Activated CD8-positive, alpha-beta T cell treated with anti-CD3 and anti-CD28 coated beads for 36 hours (primary cell): Measurements from ENCODE around the gene POLE2. TPM values are rescaled to one million over a fixed set of nuclear protein-coding genes. Genes with fewer than 3 reads are reported as not detected.
"Not testable (repeated sequence)": the region's sequence is repeated elsewhere in the genome, so short reads cannot be mapped to it uniquely, and the experiment has no call there.

Experiments
- ATAC-seq: fragments of 200-7000 bp; cut with Tn5 transposase; one replicate; pipeline ENCODE4 v1.10.0; 2021; ENCODE audit warnings: mild to moderate bottlenecking, moderate library complexity
- CTCF ChIA-PET: fragments of 350-600 bp; sonication (Branson Sonifier 250); formaldehyde crosslinking; loops from one replicate; lab custom pipeline; 2021; ENCODE audit warnings: antibody characterized with exemption; lab: Charles Lee
- POLR2A ChIA-PET: fragments of 350-600 bp; sonication (Branson Sonifier 250); formaldehyde crosslinking; loops from one replicate; lab custom pipeline; 2021; ENCODE audit warnings: antibody characterized with exemption; lab: Charles Lee
- DNase-seq: peaks from one replicate; pipeline ENCODE4 v3.0.0-alpha.2; 2020
- H3K27ac Mint-ChIP-seq: one replicate; pipeline ENCODE4 v1.8.0; 2021; ENCODE audit warnings: mild to moderate bottlenecking, mixed read lengths
- H3K27me3 Mint-ChIP-seq: one replicate; pipeline ENCODE4 v1.8.0; 2021; ENCODE audit warnings: mixed read lengths
- H3K36me3 Mint-ChIP-seq: one replicate; pipeline ENCODE4 v1.8.0; 2021; ENCODE audit warnings: low read depth, mixed read lengths
- H3K4me1 Mint-ChIP-seq: one replicate; pipeline ENCODE4 v1.8.0; 2021; ENCODE audit warnings: low read depth, mixed read lengths
- H3K4me3 Mint-ChIP-seq: one replicate; pipeline ENCODE4 v1.8.0; 2021; ENCODE audit warnings: mild to moderate bottlenecking, moderate library complexity, mixed read lengths
- H3K9me3 Mint-ChIP-seq: one replicate; pipeline ENCODE4 v1.8.0; 2021; ENCODE audit warnings: mixed read lengths
- intact Hi-C: fragments of 100-400 bp; cut with micrococcal nuclease; formaldehyde crosslinking; loops from one replicate; pipeline ENCODE4 v1.10.0; 2022
- total RNA-seq, 2 experiments: library from RNA; stranded (reverse); gene quantifications; one replicate each; pipeline ENCODE4 v1.2.3, GENCODE V29; 2021
- TF ChIP-seq, protein P1 (sequence below): fragments of 200-600 bp; IDR thresholded peaks from one replicate; pipeline ENCODE4 v1.8.0; 2022; ENCODE audit warnings: antibody characterized with exemption, mild to moderate bottlenecking

The POLE2 gene
- total RNA-seq, 2 experiments from 2014 or later = 36.3 to 36.5 TPM

DNA sequence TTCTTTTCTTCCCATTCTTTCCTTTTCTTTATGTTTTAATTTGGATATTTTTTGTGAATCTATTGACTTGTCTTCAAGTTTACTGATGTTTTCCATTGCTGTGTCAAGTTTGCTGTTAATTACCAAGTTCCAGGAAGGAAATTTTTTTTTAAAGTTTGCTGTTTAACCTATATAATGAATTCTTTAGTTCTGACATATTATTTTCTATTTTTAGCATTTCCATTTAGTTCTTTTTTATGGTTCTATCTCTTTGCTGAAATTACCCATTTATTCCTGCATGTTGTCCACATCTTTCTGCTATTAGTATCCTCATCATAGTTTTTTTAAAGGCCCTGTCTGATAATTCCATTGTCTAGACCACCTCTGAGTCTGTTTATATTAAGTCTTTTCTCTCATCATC lies 32.7 kb upstream of the POLE2 start:
- Mint-ChIP-seq H3K9me3 (peaks cover 3% of the 10 kb centered on the region), H3K4me3 (no peak overlapping the region), H3K27me3 (no peaks in the 10 kb centered on the region), H3K4me1 (no peaks in the 10 kb centered on the region), H3K36me3 (peaks cover 23% of the 10 kb centered on the region), H3K27ac (no peak overlapping the region)
- TF ChIP-seq, protein P1, sequence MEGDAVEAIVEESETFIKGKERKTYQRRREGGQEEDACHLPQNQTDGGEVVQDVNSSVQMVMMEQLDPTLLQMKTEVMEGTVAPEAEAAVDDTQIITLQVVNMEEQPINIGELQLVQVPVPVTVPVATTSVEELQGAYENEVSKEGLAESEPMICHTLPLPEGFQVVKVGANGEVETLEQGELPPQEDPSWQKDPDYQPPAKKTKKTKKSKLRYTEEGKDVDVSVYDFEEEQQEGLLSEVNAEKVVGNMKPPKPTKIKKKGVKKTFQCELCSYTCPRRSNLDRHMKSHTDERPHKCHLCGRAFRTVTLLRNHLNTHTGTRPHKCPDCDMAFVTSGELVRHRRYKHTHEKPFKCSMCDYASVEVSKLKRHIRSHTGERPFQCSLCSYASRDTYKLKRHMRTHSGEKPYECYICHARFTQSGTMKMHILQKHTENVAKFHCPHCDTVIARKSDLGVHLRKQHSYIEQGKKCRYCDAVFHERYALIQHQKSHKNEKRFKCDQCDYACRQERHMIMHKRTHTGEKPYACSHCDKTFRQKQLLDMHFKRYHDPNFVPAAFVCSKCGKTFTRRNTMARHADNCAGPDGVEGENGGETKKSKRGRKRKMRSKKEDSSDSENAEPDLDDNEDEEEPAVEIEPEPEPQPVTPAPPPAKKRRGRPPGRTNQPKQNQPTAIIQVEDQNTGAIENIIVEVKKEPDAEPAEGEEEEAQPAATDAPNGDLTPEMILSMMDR = no peak
- DNase-seq (no peak), ATAC-seq (no peak)
- intact Hi-C loops = no loop called here
- CTCF ChIA-PET = interaction anchor here (0.6 kb wide), 1 partner anchor 12 kb away, joined by 3 read pairs; no protein-coding TSS in a partner anchor
- POLR2A ChIA-PET = no interaction called here

DNA sequence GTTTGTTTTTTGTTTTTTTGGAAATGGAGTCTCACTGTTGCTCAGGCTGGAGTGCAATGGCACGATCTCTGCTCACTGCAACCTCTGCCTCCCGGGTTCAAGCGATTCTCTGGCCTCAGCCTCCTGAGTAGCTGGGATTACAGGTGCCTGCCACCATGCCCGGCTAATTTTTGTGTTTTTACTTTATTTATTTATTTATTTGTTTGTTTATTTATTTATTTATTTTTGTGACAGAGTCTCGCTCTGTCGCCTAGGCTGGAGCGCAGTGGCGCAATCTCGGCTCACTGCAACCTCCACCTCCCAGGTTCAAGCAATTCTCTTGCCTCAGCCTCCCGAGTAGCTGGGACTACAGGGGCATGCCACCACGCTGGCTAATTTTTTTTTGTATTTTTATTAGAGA lies 23.0 kb upstream of the POLE2 start:
- ATAC-seq, H3K36me3 Mint-ChIP-seq, H3K27ac Mint-ChIP-seq, intact Hi-C loops, H3K4me1 Mint-ChIP-seq, H3K4me3 Mint-ChIP-seq, H3K9me3 Mint-ChIP-seq, DNase-seq, H3K27me3 Mint-ChIP-seq: not testable (repeated sequence)
- POLR2A ChIA-PET = interaction anchor here (0.6 kb wide), 1 partner anchor 519 kb away, joined by 3 read pairs; no protein-coding TSS in a partner anchor
- CTCF ChIA-PET = interaction anchor here (1.0 to 1.8 kb wide), 3 partner anchors 12 to 151 kb away, joined by 3 to 6 read pairs (median 3); partner anchors contain the start of gene DNAAF2

DNA sequence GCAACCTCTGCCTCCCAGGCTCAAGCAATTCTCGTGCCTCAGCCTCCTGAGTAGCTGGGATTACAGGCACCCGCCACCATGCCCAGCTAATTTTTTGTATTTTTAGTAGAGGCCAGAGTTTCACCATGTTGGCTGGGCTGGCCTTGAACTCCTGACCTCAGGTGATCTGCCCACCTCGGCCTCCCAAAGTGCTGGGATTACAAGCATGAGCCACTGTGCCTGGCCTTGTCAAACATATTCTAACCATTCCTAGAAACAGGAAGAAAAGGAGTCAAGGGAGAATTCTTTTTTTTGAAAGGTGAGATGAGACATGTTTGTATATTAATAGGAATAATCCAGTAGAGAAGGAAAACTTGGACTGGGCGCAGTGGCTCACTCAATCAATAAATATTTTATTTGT lies 16.5 kb upstream of the POLE2 start:
- DNase-seq, H3K4me1 Mint-ChIP-seq, H3K9me3 Mint-ChIP-seq, H3K36me3 Mint-ChIP-seq, H3K27ac Mint-ChIP-seq, CTCF ChIA-PET, intact Hi-C loops, H3K27me3 Mint-ChIP-seq, ATAC-seq, H3K4me3 Mint-ChIP-seq: not testable (repeated sequence)
- POLR2A ChIA-PET = interaction anchor here (1.1 to 1.2 kb wide), 2 partner anchors 9 to 19 kb away, joined by 3 read pairs; no protein-coding TSS in a partner anchor

DNA sequence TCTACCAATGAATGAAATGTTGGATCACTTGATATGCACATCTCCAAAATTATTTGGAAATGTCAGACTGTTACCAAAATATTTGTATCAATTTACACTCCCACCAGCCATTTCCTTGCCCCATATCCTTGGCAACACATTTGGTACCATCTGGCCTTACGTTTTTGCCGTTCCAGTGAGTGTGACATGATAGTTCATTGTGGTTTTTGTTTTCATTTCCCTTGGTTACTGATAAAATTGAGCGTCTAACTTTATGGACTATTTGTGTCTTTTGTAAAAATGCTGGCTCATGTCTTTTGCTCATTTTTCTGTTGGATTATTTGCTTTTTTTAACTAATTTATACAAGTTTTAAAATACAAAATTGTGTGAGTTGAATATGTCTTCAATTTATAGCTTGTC lies 16.0 kb upstream of the POLE2 start:
- Mint-ChIP-seq H3K4me1 (peaks cover 8% of the 10 kb centered on the region), H3K9me3 (no peaks in the 10 kb centered on the region), H3K4me3 (no peak overlapping the region), H3K27me3 (no peaks in the 10 kb centered on the region), H3K36me3 (peaks cover 2% of the 10 kb centered on the region), H3K27ac (no peak overlapping the region)
- ATAC-seq = no peak
- DNase-seq = no peak
- CTCF ChIA-PET = no interaction called here
- intact Hi-C loops = no loop called here
- POLR2A ChIA-PET = no interaction called here
- TF ChIP-seq, protein P1 = no peak

DNA sequence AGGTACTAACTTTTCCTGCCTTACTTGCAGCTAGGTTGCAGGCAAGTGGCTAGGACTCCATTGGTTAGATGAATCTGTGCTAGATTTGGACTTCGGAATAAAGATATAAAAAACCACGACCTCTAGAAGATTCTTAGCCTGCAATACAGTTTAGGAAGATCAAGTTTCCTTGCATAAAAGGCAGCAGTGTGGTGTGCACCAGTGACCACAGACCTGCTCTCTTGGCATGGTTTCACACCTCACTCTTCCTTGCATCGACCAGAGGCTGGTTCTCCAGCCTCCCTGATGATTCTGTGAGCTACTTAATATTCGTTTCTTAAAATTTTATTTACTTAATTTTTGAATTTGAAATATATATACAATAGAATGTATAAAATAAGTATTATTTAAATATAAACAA lies 14.7 kb upstream of the POLE2 start:
- POLR2A ChIA-PET = interaction anchor here (1.2 to 1.4 kb wide), 2 partner anchors 8 to 69 kb away, joined by 3 read pairs; no protein-coding TSS in a partner anchor
- H3K27me3 Mint-ChIP-seq = no peaks in the 10 kb centered on the region
- DNase-seq (no peak), ATAC-seq (no peak)
- no peak overlapping the region for H3K4me3 Mint-ChIP-seq
- H3K9me3 Mint-ChIP-seq = no peaks in the 10 kb centered on the region
- intact Hi-C loops = no loop called here
- TF ChIP-seq, protein P1 = no peak
- CTCF ChIA-PET = no interaction called here
- peaks cover 2% of the 10 kb centered on the region for H3K36me3 Mint-ChIP-seq
- peaks cover 8% of the 10 kb centered on the region for H3K4me1 Mint-ChIP-seq
- no peak overlapping the region for H3K27ac Mint-ChIP-seq

DNA sequence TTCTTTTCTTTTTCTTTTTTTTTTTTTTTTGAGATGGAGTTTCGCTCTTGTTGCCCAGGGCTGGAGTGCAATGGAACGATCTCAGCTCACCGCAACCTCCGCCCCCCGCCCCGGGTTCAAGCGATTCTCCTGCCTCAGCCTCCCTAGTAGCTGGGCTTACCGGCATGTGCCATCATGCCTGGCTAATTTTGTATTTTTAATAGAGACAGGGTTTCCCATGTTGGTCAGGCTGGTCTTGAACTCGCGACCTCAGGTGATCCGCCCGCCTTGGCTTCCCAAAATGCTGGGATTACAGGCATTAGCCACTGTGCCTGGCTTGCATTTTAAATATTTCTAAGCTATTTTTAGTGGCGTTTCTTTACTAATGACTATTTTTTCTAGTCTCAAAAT lies 5.7 kb upstream of the POLE2 start:
- CTCF ChIA-PET, intact Hi-C loops, ATAC-seq, H3K9me3 Mint-ChIP-seq, H3K27me3 Mint-ChIP-seq, H3K36me3 Mint-ChIP-seq: not testable (repeated sequence)
- POLR2A ChIA-PET = interaction anchor here (0.8 to 1.3 kb wide), 3 partner anchors 9 to 130 kb away, joined by 3 to 4 read pairs (median 3); no protein-coding TSS in a partner anchor
- Mint-ChIP-seq H3K4me1 (peaks cover 23% of the 10 kb centered on the region), H3K4me3 (peak overlapping the region; percentile 79), H3K27ac (peak overlapping the region; percentile 46)
- DNase-seq = peak; percentile 21
